ENCODE measurements around the gene HLCS.

Gene HLCS

GRCh38 chr21:36909901-36910561 is 56.4 kb downstream of the HLCS start:
- CTCF ChIA-PET, result no interaction called here
- no peak for TF ChIP-seq CTCF (IDR thresholded peaks at IDR 0.05; ENCODE audit: control extremely low read depth, extremely low read depth, low read depth, missing control alignments)
- POLR2A ChIA-PET, result no interaction called here
- no peak for DNase-seq (ENCODE audit: extremely low spot score)

- ChIA-PET POLR2A (no interaction called here), CTCF (no interaction called here)
- DNase-seq (ENCODE audit: extremely low spot score), result no peak
- no peak for TF ChIP-seq CTCF (IDR thresholded peaks at IDR 0.05; ENCODE audit: control extremely low read depth, extremely low read depth, low read depth, missing control alignments)
Measured at GRCh38 chr21:36909423-36909822, 57.0 kb downstream of the HLCS start.

GRCh38 chr21:36908260-36908908 is 58.1 kb downstream of the HLCS start:
- TF ChIP-seq CTCF (IDR thresholded peaks at IDR 0.05; ENCODE audit: control extremely low read depth, extremely low read depth, low read depth, missing control alignments), result no peak
- ChIA-PET CTCF (no interaction called here), POLR2A (no interaction called here)
- no peak for DNase-seq (ENCODE audit: extremely low spot score)

GRCh38 chr21:36904093-36904666 is 62.3 kb downstream of the HLCS start:
- ChIA-PET CTCF (interaction anchor here (0.6 kb wide), 1 partner anchor 13 kb away, joined by 3 read pairs; no protein-coding TSS in a partner anchor), POLR2A (no interaction called here)
- DNase-seq (ENCODE audit: extremely low spot score), result no peak
- no peak for TF ChIP-seq CTCF (IDR thresholded peaks at IDR 0.05; ENCODE audit: control extremely low read depth, extremely low read depth, low read depth, missing control alignments)

- CTCF ChIA-PET, result no interaction called here
- TF ChIP-seq CTCF (IDR thresholded peaks at IDR 0.05; ENCODE audit: control extremely low read depth, extremely low read depth, low read depth, missing control alignments), result no peak
Measured at GRCh38 chr21:36902793-36903192, 63.7 kb downstream of the HLCS start.

GRCh38 chr21:36902331-36902730 is 64.1 kb downstream of the HLCS start:
- ChIA-PET POLR2A (no interaction called here), CTCF (no interaction called here)
- DNase-seq (ENCODE audit: extremely low spot score), result no peak
- TF ChIP-seq CTCF (IDR thresholded peaks at IDR 0.05; ENCODE audit: control extremely low read depth, extremely low read depth, low read depth, missing control alignments), result no peak

More at GRCh38 chr21:36902793-36903192, 63.7 kb downstream of the HLCS start:
- no peak for DNase-seq (ENCODE audit: extremely low spot score)
- POLR2A ChIA-PET, result no interaction called here

Measured in GM10248 (cell line).